IPS-15b (cell line): ENCODE data around the gene GREM2.

Experiments used
- H3K27me3 ChIP-seq: one replicate; pipeline ENCODE4 v1.6.1; 2013; ENCODE audit warnings: low read length; ENCODE audit not compliant: control insufficient read depth, insufficient read depth
- H3K36me3 ChIP-seq: one replicate; pipeline ENCODE4 v1.6.1; 2013; ENCODE audit warnings: low read length; ENCODE audit not compliant: control insufficient read depth, insufficient read depth
- H3K4me1 ChIP-seq: one replicate; pipeline ENCODE4 v1.6.1; 2013; ENCODE audit warnings: mild to moderate bottlenecking, low read length; ENCODE audit not compliant: control insufficient read depth, insufficient read depth
- H3K4me3 ChIP-seq: one replicate; pipeline ENCODE4 v1.5.1; 2013; ENCODE audit warnings: low read depth, low read length
- H3K9ac ChIP-seq: one replicate; pipeline ENCODE4 v1.6.1; 2013; ENCODE audit warnings: low read depth, mild to moderate bottlenecking, low read length
- H3K9me3 ChIP-seq: one replicate; pipeline ENCODE4 v1.6.1; 2013; ENCODE audit warnings: mild to moderate bottlenecking, low read length; ENCODE audit not compliant: control insufficient read depth, insufficient read depth

GREM2 gene

GRCh38 chr1:240630409-240630808, 18.5 kb upstream of the GREM2 start:
- Histone ChIP-seq H3K27me3 (no peaks in the 10 kb centered on the region), H3K9me3 (no peaks in the 10 kb centered on the region), H3K4me3 (no peak overlapping the region), H3K4me1 (peaks cover 3% of the 10 kb centered on the region), H3K36me3 (no peaks in the 10 kb centered on the region), H3K9ac (no peak overlapping the region)

- H3K9me3 ChIP-seq, result no peaks in the 10 kb centered on the region
- H3K36me3 ChIP-seq, result no peaks in the 10 kb centered on the region
- no peak overlapping the region for H3K4me3 ChIP-seq
- no peaks in the 10 kb centered on the region for H3K27me3 ChIP-seq
- H3K4me1 ChIP-seq, result no peaks in the 10 kb centered on the region
- no peak overlapping the region for H3K9ac ChIP-seq
Observed at GRCh38 chr1:240621249-240621648, 9.3 kb upstream of the GREM2 start.

GRCh38 chr1:240619906-240620621, 8.1 kb upstream of the GREM2 start:
- no peaks in the 10 kb centered on the region for H3K9me3 ChIP-seq
- H3K27me3 ChIP-seq, result no peaks in the 10 kb centered on the region
- no peak overlapping the region for H3K9ac ChIP-seq
- no peaks in the 10 kb centered on the region for H3K4me1 ChIP-seq
- H3K4me3 ChIP-seq, result no peak overlapping the region
- H3K36me3 ChIP-seq, result no peaks in the 10 kb centered on the region

GRCh38 chr1:240619357-240619756, 7.4 kb upstream of the GREM2 start:
- no peak overlapping the region for H3K9ac ChIP-seq
- H3K4me3 ChIP-seq, result no peak overlapping the region
- H3K27me3 ChIP-seq, result no peaks in the 10 kb centered on the region
- H3K9me3 ChIP-seq, result no peaks in the 10 kb centered on the region
- H3K4me1 ChIP-seq, result no peaks in the 10 kb centered on the region
- H3K36me3 ChIP-seq, result no peaks in the 10 kb centered on the region

GRCh38 chr1:240618946-240619345, 7.0 kb upstream of the GREM2 start:
- Histone ChIP-seq H3K9me3 (no peaks in the 10 kb centered on the region), H3K4me3 (no peak overlapping the region), H3K9ac (no peak overlapping the region)

GRCh38 chr1:240616018-240616417, 4.1 kb upstream of the GREM2 start:
- Histone ChIP-seq H3K36me3 (no peaks in the 10 kb centered on the region), H3K27me3 (peaks cover 11% of the 10 kb centered on the region), H3K9ac (no peak overlapping the region), H3K9me3 (no peaks in the 10 kb centered on the region), H3K4me1 (peaks cover 4% of the 10 kb centered on the region), H3K4me3 (no peak overlapping the region)

More at GRCh38 chr1:240618946-240619345, 7.0 kb upstream of the GREM2 start:
- H3K4me1 ChIP-seq, result no peaks in the 10 kb centered on the region
- no peaks in the 10 kb centered on the region for H3K27me3 ChIP-seq
- H3K36me3 ChIP-seq, result no peaks in the 10 kb centered on the region

- H3K9me3 ChIP-seq, result no peaks in the 10 kb centered on the region
- peaks cover 10% of the 10 kb centered on the region for H3K4me1 ChIP-seq
- H3K9ac ChIP-seq, result no peak overlapping the region
Observed at GRCh38 chr1:240613356-240614142, 1.6 kb upstream of the GREM2 start.

GRCh38 chr1:240612811-240613210, 856 bp upstream of the GREM2 start:
- peaks cover 10% of the 10 kb centered on the region for H3K4me1 ChIP-seq
- no peaks in the 10 kb centered on the region for H3K36me3 ChIP-seq
- no peak overlapping the region for H3K4me3 ChIP-seq
- no peak overlapping the region for H3K9ac ChIP-seq
- H3K27me3 ChIP-seq, result peaks cover 24% of the 10 kb centered on the region
- no peaks in the 10 kb centered on the region for H3K9me3 ChIP-seq

More at GRCh38 chr1:240613356-240614142, 1.6 kb upstream of the GREM2 start:
- H3K27me3 ChIP-seq, result peaks cover 24% of the 10 kb centered on the region
- no peaks in the 10 kb centered on the region for H3K36me3 ChIP-seq
- no peak overlapping the region for H3K4me3 ChIP-seq

GRCh38 chr1:240611228-240611618, 732 bp downstream of the GREM2 start:
- peaks cover 10% of the 10 kb centered on the region for H3K4me1 ChIP-seq
- H3K9ac ChIP-seq, result no peak overlapping the region
- peak overlapping the region; percentile 83 for H3K4me3 ChIP-seq
- H3K9me3 ChIP-seq, result no peaks in the 10 kb centered on the region
- H3K36me3 ChIP-seq, result no peaks in the 10 kb centered on the region
- peaks cover 24% of the 10 kb centered on the region for H3K27me3 ChIP-seq

GRCh38 chr1:240610636-240611035, 1.3 kb downstream of the GREM2 start:
- no peak overlapping the region for H3K4me3 ChIP-seq
- no peaks in the 10 kb centered on the region for H3K9me3 ChIP-seq
- no peak overlapping the region for H3K9ac ChIP-seq
- peaks cover 10% of the 10 kb centered on the region for H3K4me1 ChIP-seq
- no peaks in the 10 kb centered on the region for H3K36me3 ChIP-seq
- peaks cover 24% of the 10 kb centered on the region for H3K27me3 ChIP-seq

GRCh38 chr1:240609527-240610060, 2.4 kb downstream of the GREM2 start:
- no peak overlapping the region for H3K4me3 ChIP-seq
- H3K4me1 ChIP-seq, result peaks cover 10% of the 10 kb centered on the region
- no peaks in the 10 kb centered on the region for H3K9me3 ChIP-seq
- peaks cover 24% of the 10 kb centered on the region for H3K27me3 ChIP-seq
- no peaks in the 10 kb centered on the region for H3K36me3 ChIP-seq
- H3K9ac ChIP-seq, result no peak overlapping the region

- Histone ChIP-seq H3K4me1 (peaks cover 10% of the 10 kb centered on the region), H3K4me3 (no peak overlapping the region), H3K9ac (no peak overlapping the region), H3K9me3 (no peaks in the 10 kb centered on the region), H3K27me3 (peaks cover 24% of the 10 kb centered on the region), H3K36me3 (no peaks in the 10 kb centered on the region)
Observed at GRCh38 chr1:240608707-240609106, 3.2 kb downstream of the GREM2 start.
